ENCODE measurements around the gene NKAIN2. TPM values are rescaled to one million over a fixed set of nuclear protein-coding genes. Genes with fewer than 3 reads are reported as not detected.

NKAIN2 gene
- total RNA-seq, 3 donors from 2014 or later: 0.48 to 1.8 TPM; not detected in 1

DNA sequence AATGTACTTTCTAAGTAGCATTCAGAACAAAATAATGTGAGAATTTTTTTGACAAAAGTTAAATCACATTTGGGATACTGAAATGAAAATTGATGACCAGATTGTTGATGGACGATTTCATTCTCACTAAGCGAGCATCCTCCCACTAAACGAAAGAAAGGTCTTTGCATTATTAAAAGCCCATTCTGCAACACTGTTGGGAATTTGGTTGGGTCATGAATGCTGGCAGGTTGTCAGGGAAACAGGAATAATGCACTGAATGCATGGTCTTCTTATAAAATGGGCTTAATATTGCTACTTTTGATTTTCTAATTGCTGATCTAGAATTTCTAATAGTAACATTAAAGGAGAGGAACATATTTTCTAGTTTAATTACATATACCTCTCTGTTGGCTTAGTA is 229.8 kb downstream of the NKAIN2 start:
- Histone ChIP-seq H3K4me1 (no peaks in the 10 kb centered on the region), H3K9me3 (no peaks in the 10 kb centered on the region), H3K4me3 (no peak overlapping the region), H3K27ac (no peak overlapping the region), H3K36me3 (no peaks in the 10 kb centered on the region), H3K27me3 (no peaks in the 10 kb centered on the region)
- no peak for DNase-seq (ENCODE audit: low spot score in 2 of 2)
- intact Hi-C loops (cut with DNase I; ENCODE audit: low total_unique reads): no loop called here
- TF ChIP-seq POLR2AphosphoS5 (IDR thresholded peaks at IDR 0.05) (no peak), POLR2A (IDR thresholded peaks at IDR 0.05) (no peak)
- TF ChIP-seq, protein P1, sequence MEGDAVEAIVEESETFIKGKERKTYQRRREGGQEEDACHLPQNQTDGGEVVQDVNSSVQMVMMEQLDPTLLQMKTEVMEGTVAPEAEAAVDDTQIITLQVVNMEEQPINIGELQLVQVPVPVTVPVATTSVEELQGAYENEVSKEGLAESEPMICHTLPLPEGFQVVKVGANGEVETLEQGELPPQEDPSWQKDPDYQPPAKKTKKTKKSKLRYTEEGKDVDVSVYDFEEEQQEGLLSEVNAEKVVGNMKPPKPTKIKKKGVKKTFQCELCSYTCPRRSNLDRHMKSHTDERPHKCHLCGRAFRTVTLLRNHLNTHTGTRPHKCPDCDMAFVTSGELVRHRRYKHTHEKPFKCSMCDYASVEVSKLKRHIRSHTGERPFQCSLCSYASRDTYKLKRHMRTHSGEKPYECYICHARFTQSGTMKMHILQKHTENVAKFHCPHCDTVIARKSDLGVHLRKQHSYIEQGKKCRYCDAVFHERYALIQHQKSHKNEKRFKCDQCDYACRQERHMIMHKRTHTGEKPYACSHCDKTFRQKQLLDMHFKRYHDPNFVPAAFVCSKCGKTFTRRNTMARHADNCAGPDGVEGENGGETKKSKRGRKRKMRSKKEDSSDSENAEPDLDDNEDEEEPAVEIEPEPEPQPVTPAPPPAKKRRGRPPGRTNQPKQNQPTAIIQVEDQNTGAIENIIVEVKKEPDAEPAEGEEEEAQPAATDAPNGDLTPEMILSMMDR (IDR thresholded peaks at IDR 0.05): no peak

DNA sequence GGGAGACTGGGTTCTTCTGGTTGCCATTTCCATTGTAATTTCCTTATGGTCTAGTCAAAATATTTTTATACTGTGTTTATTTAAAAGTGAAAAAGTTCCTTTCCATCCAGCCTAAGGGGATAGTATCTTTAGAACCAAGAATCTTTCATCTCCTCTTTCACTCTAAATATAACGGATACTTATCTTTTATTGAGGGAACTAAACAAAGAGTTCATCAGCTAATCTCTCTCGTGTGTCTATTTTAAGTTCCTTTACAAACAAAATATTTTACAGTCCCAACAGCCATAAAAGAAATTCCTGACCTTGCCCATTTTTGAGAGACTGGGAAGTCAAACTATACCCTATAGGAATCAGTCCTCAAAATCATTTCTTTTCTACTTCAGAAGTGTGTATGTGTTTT is 232.7 kb downstream of the NKAIN2 start:
- intact Hi-C loops (cut with DNase I; ENCODE audit: low total_unique reads): no loop called here
- Histone ChIP-seq H3K36me3 (no peaks in the 10 kb centered on the region), H3K4me1 (no peaks in the 10 kb centered on the region), H3K27me3 (no peaks in the 10 kb centered on the region), H3K4me3 (no peak overlapping the region), H3K27ac (no peak overlapping the region), H3K9me3 (no peaks in the 10 kb centered on the region)
- DNase-seq (ENCODE audit: low spot score in 2 of 2): no peak
- TF ChIP-seq POLR2A (IDR thresholded peaks at IDR 0.05): no peak
- TF ChIP-seq, protein P1 (IDR thresholded peaks at IDR 0.05): no peak
- TF ChIP-seq POLR2AphosphoS5 (IDR thresholded peaks at IDR 0.05): no peak

DNA sequence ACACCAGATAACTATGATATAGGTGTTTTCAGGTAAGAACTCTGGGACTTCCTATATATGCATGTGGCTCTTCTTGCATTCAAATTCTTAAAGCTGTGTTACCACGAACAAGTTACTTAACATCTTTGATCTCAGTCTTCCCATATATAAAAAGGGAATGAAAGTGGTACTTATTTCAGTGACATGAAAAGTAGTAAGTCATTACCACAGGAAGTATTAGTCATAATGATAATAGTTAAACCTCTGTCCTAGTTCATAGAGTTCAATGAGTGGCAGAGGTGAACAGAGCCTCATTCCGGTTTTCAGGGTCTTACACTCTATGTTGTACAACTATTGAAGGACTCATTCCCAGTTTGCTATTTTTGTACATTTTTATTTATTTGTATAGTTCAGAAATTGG is 237.0 kb downstream of the NKAIN2 start:
- TF ChIP-seq POLR2AphosphoS5 (IDR thresholded peaks at IDR 0.05) (no peak), POLR2A (IDR thresholded peaks at IDR 0.05) (no peak)
- TF ChIP-seq, protein P1 (IDR thresholded peaks at IDR 0.05): no peak
- no peak overlapping the region for H3K4me3 ChIP-seq
- DNase-seq (ENCODE audit: low spot score in 2 of 2): no peak
- no peaks in the 10 kb centered on the region for H3K4me1 ChIP-seq
- H3K27ac ChIP-seq: no peak overlapping the region
- H3K36me3 ChIP-seq: no peaks in the 10 kb centered on the region
- intact Hi-C loops (cut with DNase I; ENCODE audit: low total_unique reads): no loop called here
- H3K27me3 ChIP-seq: no peaks in the 10 kb centered on the region
- no peaks in the 10 kb centered on the region for H3K9me3 ChIP-seq

DNA sequence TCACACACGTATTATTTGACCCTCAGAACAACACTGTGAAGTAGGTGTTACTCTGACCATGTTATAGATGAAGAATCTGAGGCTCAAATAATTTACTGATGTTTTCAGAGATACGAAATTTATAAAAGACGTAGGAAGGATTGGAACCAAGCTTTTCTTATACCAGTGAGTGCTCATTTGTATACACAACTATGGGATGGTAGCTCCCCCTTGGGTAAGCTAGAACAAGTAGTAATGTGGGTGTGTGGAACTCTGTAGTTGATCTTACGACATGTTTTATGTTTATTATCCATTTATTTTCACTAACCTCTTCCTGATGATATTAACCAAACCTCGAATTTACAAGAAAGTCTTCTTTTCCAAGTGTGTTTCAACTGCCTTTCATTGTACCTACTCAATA is 248.5 kb downstream of the NKAIN2 start:
- H3K9me3 ChIP-seq: no peaks in the 10 kb centered on the region
- no peaks in the 10 kb centered on the region for H3K36me3 ChIP-seq
- TF ChIP-seq, protein P1 (IDR thresholded peaks at IDR 0.05): no peak
- TF ChIP-seq POLR2AphosphoS5 (IDR thresholded peaks at IDR 0.05) (no peak), POLR2A (IDR thresholded peaks at IDR 0.05) (no peak)
- intact Hi-C loops (cut with DNase I; ENCODE audit: low total_unique reads): no loop called here
- DNase-seq (ENCODE audit: low spot score in 2 of 2): no peak
- no peaks in the 10 kb centered on the region for H3K27me3 ChIP-seq
- no peak overlapping the region for H3K27ac ChIP-seq
- H3K4me1 ChIP-seq: no peaks in the 10 kb centered on the region
- H3K4me3 ChIP-seq: no peak overlapping the region

DNA sequence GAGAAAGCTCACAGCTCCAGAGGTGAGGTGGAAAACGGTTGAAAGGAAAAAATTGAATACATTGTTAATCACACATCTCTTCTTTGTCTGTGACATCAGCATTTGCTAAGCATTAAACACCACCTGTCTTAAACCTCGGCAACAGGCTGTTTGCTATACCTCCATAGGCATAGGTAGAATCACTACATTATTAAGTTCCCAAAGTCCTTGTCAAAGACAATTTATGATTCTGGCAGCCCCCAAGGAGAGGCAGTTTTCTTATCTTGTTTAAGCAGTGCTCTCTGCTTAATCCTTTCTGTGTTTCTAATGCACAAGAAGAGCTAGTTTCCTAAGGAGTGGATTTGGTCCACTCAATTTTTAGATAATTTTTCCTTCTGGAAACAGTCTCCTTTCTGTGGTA is 249.7 kb downstream of the NKAIN2 start:
- Histone ChIP-seq H3K4me1 (no peaks in the 10 kb centered on the region), H3K4me3 (no peak overlapping the region), H3K9me3 (no peaks in the 10 kb centered on the region), H3K27me3 (no peaks in the 10 kb centered on the region), H3K36me3 (no peaks in the 10 kb centered on the region), H3K27ac (no peak overlapping the region)
- intact Hi-C loops (cut with DNase I; ENCODE audit: low total_unique reads): no loop called here
- TF ChIP-seq, protein P1 (IDR thresholded peaks at IDR 0.05): no peak
- TF ChIP-seq POLR2AphosphoS5 (IDR thresholded peaks at IDR 0.05): no peak
- no peak for TF ChIP-seq POLR2A (IDR thresholded peaks at IDR 0.05)
- no peak for DNase-seq (ENCODE audit: low spot score in 2 of 2)

Data from breast epithelium (tissue), 4 donors.